Natural killer cell treated with Interleukin-12 subunit alpha and Interleukin-12 subunit beta and Interleukin-15 and Interleukin-18, amount 100 ng/mL, for 72 hours (primary cell): Measurements from ENCODE around the gene TEX44. TPM values are rescaled to one million over a fixed set of nuclear protein-coding genes. Genes with fewer than 3 reads are reported as not detected.

Source experiments
- ATAC-seq, 2 donors: fragments of 150-1000 bp; cut with Tn5 transposase in 1 of 2; sonication (Bioruptor Pico), chemical (Tn5 transposase) in 1 of 2; 2 replicates each; pipeline ENCODE4 v1.10.0; 2021
- DNase-seq: peaks from one replicate; pipeline ENCODE4 v3.0.0; 2022; ENCODE audit warnings: low spot score
- H3K27ac Mint-ChIP-seq, 2 donors: 1 replicate in 1 of 2; 2 replicates in 1 of 2; pipeline ENCODE4 v1.8.0; 2022; ENCODE audit warnings: mixed read lengths in 2 of 2, mild to moderate bottlenecking in 1 of 2, moderate library complexity in 1 of 2
- H3K27me3 Mint-ChIP-seq, 2 donors: 1 replicate in 1 of 2; 2 replicates in 1 of 2; pipeline ENCODE4 v1.8.0; 2022; ENCODE audit warnings: mixed read lengths in 2 of 2
- H3K36me3 Mint-ChIP-seq: one replicate; pipeline ENCODE4 v1.8.0; 2022; ENCODE audit warnings: mixed read lengths
- H3K4me1 Mint-ChIP-seq, 2 donors: 1 replicate in 1 of 2; 2 replicates in 1 of 2; pipeline ENCODE4 v1.8.0; 2022; ENCODE audit warnings: low read depth in 2 of 2, mixed read lengths in 2 of 2, mild to moderate bottlenecking in 1 of 2
- H3K4me3 Mint-ChIP-seq: one replicate; pipeline ENCODE4 v1.8.0; 2022; ENCODE audit warnings: mixed read lengths
- H3K9me3 Mint-ChIP-seq: 2 replicates; pipeline ENCODE4 v1.8.0; 2022; ENCODE audit warnings: mixed read lengths
- total RNA-seq, 2 donors: library from RNA; stranded (reverse); gene quantifications; one replicate each; pipeline ENCODE4 v1.2.3, GENCODE V29; 2022

The TEX44 gene
- total RNA-seq, 2 donors from 2014 or later, result not detected

GRCh38 chr2:231617059-231617926, 24.6 kb downstream of the TEX44 start:
- DNase-seq (no peak), ATAC-seq (no peak)
- Mint-ChIP-seq H3K4me3 (no peak overlapping the region), H3K4me1 (peaks cover 14 to 22% of the 10 kb centered on the region in 2 donors), H3K36me3 (no peaks in the 10 kb centered on the region), H3K27ac (no peak overlapping the region), H3K9me3 (no peaks in the 10 kb centered on the region), H3K27me3 (no peaks in the 10 kb centered on the region)

GRCh38 chr2:231621051-231621879, 28.6 kb downstream of the TEX44 start:
- Mint-ChIP-seq H3K4me3 (no peak overlapping the region), H3K36me3 (no peaks in the 10 kb centered on the region), H3K27ac (peak overlapping the region; percentile 35 to 57), H3K9me3 (no peaks in the 10 kb centered on the region), H3K27me3 (no peaks in the 10 kb centered on the region), H3K4me1 (peaks cover 0 to 5% of the 10 kb centered on the region in 2 donors)
- ATAC-seq (peak; percentile 44 to 49), DNase-seq (no peak)

DNA sequence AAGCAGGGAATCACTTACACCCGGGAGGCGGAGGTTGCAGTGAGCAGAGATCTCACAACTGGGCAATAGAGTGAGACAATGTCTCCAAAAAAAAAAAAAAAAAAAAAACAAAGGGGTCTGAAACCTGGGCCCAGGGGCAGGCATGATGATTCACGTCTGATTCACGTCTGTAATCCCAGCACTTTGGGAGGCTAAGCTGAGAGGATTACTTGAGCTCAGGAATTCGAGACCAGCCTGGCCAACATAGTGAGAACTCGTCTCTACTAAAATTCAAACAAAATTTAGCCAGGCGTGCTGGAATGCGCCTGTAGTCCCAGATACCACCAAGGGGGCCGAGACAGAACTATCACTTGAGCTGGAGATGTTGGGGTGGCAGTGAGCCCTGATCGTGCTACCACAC, 30.3 kb downstream of the TEX44 start:
- DNase-seq (no peak), ATAC-seq (no peak)
- Mint-ChIP-seq H3K4me3 (no peak overlapping the region), H3K27ac (peak overlapping the region in 1 of 2 donors; percentile 57), H3K4me1 (peaks cover 0 to 8% of the 10 kb centered on the region in 2 donors), H3K27me3 (no peaks in the 10 kb centered on the region), H3K36me3 (no peaks in the 10 kb centered on the region), H3K9me3 (no peaks in the 10 kb centered on the region)

DNA sequence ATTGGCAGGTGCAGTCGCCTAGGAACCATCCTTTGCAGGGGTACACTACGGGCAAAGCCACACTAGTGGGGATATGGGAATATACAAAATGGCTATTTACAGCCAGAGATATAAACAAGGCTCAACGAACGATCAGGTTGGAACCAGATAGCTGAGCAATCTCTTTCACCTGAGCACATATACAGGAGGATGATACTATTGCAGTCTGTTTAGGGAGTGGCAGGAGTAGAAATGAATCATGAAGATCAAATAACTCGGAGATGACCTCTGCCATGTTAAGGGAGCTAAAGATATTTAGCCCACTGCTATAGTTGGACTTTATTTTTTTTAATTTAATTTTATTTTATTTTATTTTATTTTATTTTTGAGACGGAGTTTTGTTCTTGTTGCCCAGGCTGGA, 33.8 kb downstream of the TEX44 start:
- H3K27me3 Mint-ChIP-seq, result no peaks in the 10 kb centered on the region
- DNase-seq, result no peak
- no peaks in the 10 kb centered on the region for H3K9me3 Mint-ChIP-seq
- H3K4me3 Mint-ChIP-seq, result no peak overlapping the region
- peaks cover 0 to 10% of the 10 kb centered on the region in 2 donors for H3K4me1 Mint-ChIP-seq
- H3K27ac Mint-ChIP-seq, result no peak overlapping the region
- ATAC-seq, result no peak
- no peaks in the 10 kb centered on the region for H3K36me3 Mint-ChIP-seq

DNA sequence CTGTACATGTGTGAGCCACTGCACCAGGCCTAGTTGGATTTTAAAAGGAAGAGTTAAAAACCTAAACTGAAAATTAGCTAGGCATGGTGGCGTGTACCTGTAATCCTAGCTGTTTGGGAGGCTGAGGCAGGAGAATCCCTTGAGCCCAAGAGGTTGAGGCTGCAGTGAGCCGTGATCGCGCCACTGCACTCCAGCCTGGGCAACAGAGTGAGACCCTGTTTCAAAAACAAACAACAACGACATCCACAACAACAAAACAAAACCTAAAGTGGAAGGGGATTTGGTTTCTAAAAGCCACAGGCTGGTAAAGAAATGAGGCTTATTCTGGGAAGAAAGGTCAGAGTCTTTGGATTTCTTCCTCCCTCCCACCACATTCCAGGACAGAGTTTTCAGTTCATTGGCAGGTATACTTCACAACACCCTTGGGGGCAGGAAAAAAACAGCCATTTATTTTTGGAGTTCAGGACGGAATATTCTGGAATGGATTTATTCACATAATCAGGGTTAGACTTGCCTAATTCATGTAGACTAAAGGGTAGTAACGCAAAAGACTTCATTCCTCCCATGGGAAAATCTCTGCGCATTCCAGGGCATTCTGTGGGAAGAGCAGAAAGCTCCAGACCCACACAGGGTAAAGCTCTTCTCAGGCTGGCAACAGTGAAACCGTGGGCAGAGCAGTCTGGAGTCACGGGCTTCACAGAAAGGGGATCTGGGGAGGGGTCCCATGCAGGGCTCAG, 34.9 kb downstream of the TEX44 start:
- Mint-ChIP-seq H3K27me3 (no peaks in the 10 kb centered on the region), H3K4me1 (peaks cover 0 to 5% of the 10 kb centered on the region in 2 donors), H3K27ac (no peak overlapping the region), H3K36me3 (no peaks in the 10 kb centered on the region), H3K4me3 (no peak overlapping the region), H3K9me3 (no peaks in the 10 kb centered on the region)
- DNase-seq, result no peak
- ATAC-seq, result no peak

DNA sequence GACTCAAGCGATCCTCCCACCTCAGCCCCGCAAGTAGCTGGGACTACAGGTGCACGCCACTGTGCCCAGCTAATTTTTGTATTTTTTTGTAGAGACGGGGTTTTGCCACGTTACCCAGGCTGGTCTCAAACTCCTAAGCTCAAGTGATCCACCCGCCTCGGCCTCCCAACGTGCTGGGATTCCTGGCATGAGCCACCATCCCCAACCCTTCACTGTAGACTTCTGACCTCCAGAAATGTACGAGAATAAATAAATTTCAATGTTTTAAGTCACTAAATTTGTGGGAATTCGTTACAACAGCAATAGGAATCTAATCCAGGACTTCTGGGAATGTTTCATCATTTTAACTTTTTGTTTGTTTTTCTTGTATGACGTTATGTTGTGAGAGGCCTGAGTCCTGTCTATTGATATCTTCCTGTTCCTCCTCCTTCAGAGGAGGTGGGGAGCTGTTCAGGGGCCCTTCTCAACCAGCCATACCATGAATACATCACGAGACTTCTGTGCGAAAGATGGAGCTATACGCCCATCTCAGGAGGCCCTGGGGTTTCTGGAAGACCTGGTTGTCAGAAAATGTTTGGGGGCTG, 40.0 kb downstream of the TEX44 start:
- Mint-ChIP-seq H3K4me3 (no peak overlapping the region), H3K27me3 (no peaks in the 10 kb centered on the region), H3K27ac (no peak overlapping the region), H3K36me3 (no peaks in the 10 kb centered on the region), H3K9me3 (no peaks in the 10 kb centered on the region), H3K4me1 (peaks cover 0 to 5% of the 10 kb centered on the region in 2 donors)
- no peak for DNase-seq
- no peak for ATAC-seq

- Mint-ChIP-seq H3K27me3 (no peaks in the 10 kb centered on the region), H3K4me1 (no peaks in the 10 kb centered on the region), H3K36me3 (no peaks in the 10 kb centered on the region), H3K27ac (no peak overlapping the region), H3K9me3 (no peaks in the 10 kb centered on the region), H3K4me3 (no peak overlapping the region)
- ATAC-seq (peak; percentile 6 to 48), DNase-seq (no peak)
Observed at GRCh38 chr2:231633241-231633976, 40.7 kb downstream of the TEX44 start.

- no peaks in the 10 kb centered on the region for H3K27me3 Mint-ChIP-seq
- H3K36me3 Mint-ChIP-seq, result no peaks in the 10 kb centered on the region
- no peak overlapping the region for H3K4me3 Mint-ChIP-seq
- ATAC-seq (no peak), DNase-seq (no peak)
- H3K27ac Mint-ChIP-seq, result no peak overlapping the region
- no peaks in the 10 kb centered on the region for H3K4me1 Mint-ChIP-seq
- no peaks in the 10 kb centered on the region for H3K9me3 Mint-ChIP-seq
Observed at GRCh38 chr2:231634412-231634811, 41.7 kb downstream of the TEX44 start.

DNA sequence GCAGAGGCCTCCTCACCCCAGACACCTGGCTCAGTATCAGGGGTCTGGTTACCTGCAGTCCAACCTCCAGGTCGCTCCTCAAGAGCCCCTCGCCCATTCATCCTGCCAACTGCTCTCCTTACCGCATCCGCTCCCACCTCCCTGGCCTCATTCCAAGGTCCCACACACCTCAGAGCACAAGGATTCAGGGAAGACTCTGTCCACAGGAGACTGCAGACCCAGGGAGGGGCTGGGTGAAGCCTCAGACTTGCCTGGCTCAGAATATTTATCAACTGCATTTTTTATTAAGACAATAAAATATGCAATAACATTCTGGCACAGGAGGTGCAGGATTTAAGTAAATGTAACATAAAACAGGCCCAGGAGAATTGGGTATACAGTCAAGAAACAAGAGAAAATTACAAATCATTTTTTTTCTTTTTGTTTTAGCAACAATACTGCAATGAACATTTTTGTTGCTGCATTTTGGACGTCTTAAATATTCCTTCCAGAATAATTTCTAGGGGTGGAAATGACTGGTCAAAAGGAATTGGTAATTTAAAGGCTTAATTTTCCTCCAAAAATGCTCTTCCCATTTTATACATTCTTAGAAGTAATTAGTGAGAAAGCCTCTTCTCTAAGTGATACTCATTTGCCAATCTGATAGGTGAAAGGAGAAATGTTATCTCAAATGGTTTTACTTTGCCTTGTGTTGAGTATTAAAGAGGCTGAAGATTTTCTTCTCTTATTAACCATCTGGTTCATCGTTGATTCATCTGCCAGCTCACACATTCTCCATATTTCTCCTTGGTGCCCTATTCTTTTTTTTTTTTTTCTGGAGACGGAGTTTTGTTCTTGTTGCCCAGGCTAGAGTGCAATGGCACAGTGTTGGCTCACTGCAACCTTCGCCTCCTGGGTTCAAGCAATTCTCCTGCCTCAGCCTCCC, 42.5 kb downstream of the TEX44 start:
- H3K27ac Mint-ChIP-seq, result no peak overlapping the region
- ATAC-seq, result no peak
- no peaks in the 10 kb centered on the region for H3K4me1 Mint-ChIP-seq
- no peaks in the 10 kb centered on the region for H3K36me3 Mint-ChIP-seq
- no peak for DNase-seq
- H3K4me3 Mint-ChIP-seq, result no peak overlapping the region
- H3K27me3 Mint-ChIP-seq, result no peaks in the 10 kb centered on the region
- no peaks in the 10 kb centered on the region for H3K9me3 Mint-ChIP-seq

DNA sequence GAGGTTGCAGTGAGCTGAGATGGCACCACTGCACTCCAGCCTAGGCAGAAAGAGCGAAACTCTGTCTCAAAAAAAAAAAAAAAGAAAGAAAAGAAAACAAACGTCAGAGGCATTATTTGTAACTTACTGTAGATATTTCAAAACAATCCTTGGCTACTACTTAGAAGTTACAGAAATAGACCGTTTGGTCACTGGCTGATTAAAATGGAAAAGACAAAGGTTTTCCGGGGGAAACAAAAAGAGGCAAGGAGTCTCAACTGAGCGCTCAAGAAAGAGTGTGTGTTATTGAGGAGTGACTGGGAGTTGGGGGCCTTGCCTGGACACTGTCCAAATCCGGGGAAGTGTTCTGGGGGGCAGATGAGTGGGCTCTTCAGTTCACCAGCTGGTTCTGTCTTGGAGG, 47.6 kb downstream of the TEX44 start:
- ATAC-seq (no peak), DNase-seq (no peak)
- Mint-ChIP-seq H3K4me1 (peaks cover 7 to 8% of the 10 kb centered on the region in 2 donors), H3K4me3 (no peak overlapping the region), H3K27ac (no peak overlapping the region), H3K36me3 (no peaks in the 10 kb centered on the region), H3K27me3 (peaks cover 0 to 2% of the 10 kb centered on the region in 2 donors), H3K9me3 (no peaks in the 10 kb centered on the region)

DNA sequence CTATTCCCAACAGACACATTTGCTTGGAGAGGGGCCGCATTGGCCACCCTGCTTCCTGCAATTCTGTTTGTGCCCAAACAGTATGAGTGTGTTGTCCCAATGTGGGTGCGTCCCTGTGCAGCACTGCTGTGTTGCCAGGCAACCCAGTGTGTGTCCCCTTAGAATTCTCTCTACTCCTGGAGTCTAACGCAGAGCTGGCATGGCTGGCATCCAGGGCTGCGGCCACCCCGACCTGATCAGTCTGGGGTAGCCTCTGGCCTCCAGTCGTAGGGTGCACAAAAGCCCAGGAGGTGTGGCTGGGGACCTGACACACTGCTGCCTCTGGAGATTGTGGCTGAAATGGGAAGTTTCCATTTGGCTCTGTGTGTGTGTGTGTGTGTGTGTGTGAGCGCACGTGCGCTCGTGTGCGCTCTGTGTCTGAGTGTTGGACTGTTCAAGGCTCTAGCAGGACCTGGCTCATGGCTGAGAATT, 48.0 kb downstream of the TEX44 start:
- H3K27ac Mint-ChIP-seq, result no peak overlapping the region
- peak in 1 of 2 donors; percentile 26 for ATAC-seq
- H3K4me3 Mint-ChIP-seq, result no peak overlapping the region
- DNase-seq, result no peak
- peaks cover 0 to 2% of the 10 kb centered on the region in 2 donors for H3K27me3 Mint-ChIP-seq
- H3K4me1 Mint-ChIP-seq, result peaks cover 7 to 8% of the 10 kb centered on the region in 2 donors
- no peaks in the 10 kb centered on the region for H3K36me3 Mint-ChIP-seq
- no peaks in the 10 kb centered on the region for H3K9me3 Mint-ChIP-seq
